ENCODE measurements around the gene PTPN22.

Gene PTPN22

GRCh38 chr1:113876176-113876575 is 4.7 kb upstream of the PTPN22 start:
- no peak overlapping the region for H3K4me3 ChIP-seq (ENCODE audit: low read depth, low read length)
- no peak for DNase-seq (ENCODE audit: low read depth)
- TF ChIP-seq, protein P1, sequence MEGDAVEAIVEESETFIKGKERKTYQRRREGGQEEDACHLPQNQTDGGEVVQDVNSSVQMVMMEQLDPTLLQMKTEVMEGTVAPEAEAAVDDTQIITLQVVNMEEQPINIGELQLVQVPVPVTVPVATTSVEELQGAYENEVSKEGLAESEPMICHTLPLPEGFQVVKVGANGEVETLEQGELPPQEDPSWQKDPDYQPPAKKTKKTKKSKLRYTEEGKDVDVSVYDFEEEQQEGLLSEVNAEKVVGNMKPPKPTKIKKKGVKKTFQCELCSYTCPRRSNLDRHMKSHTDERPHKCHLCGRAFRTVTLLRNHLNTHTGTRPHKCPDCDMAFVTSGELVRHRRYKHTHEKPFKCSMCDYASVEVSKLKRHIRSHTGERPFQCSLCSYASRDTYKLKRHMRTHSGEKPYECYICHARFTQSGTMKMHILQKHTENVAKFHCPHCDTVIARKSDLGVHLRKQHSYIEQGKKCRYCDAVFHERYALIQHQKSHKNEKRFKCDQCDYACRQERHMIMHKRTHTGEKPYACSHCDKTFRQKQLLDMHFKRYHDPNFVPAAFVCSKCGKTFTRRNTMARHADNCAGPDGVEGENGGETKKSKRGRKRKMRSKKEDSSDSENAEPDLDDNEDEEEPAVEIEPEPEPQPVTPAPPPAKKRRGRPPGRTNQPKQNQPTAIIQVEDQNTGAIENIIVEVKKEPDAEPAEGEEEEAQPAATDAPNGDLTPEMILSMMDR (IDR thresholded peaks at IDR 0.05; ENCODE audit: low read depth, low read length): no peak
- TF ChIP-seq MYC (IDR thresholded peaks at IDR 0.05; ENCODE audit: low read depth, low read length): no peak
- TF ChIP-seq, protein P2, sequence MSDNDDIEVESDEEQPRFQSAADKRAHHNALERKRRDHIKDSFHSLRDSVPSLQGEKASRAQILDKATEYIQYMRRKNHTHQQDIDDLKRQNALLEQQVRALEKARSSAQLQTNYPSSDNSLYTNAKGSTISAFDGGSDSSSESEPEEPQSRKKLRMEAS (IDR thresholded peaks at IDR 0.05; ENCODE audit: low read depth, low read length): no peak
- no peak for TF ChIP-seq POLR2A (IDR thresholded peaks at IDR 0.05; ENCODE audit: extremely low read depth, insufficient read length)

GRCh38 chr1:113875714-113876113 is 4.2 kb upstream of the PTPN22 start:
- TF ChIP-seq POLR2A (IDR thresholded peaks at IDR 0.05; ENCODE audit: extremely low read depth, insufficient read length): no peak
- TF ChIP-seq, protein P2 (IDR thresholded peaks at IDR 0.05; ENCODE audit: low read depth, low read length): no peak

GRCh38 chr1:113874012-113874879 is 2.7 kb upstream of the PTPN22 start:
- no peak overlapping the region for H3K4me3 ChIP-seq (ENCODE audit: low read depth, low read length)
- TF ChIP-seq, protein P1 (IDR thresholded peaks at IDR 0.05; ENCODE audit: low read depth, low read length): peak; percentile 57
- TF ChIP-seq POLR2A (IDR thresholded peaks at IDR 0.05; ENCODE audit: extremely low read depth, insufficient read length) (no peak), MYC (IDR thresholded peaks at IDR 0.05; ENCODE audit: low read depth, low read length) (0 out of 2 replicates have a peak, but pooled peaks have one; percentile 15)
- TF ChIP-seq, protein P2 (IDR thresholded peaks at IDR 0.05; ENCODE audit: low read depth, low read length): peak; percentile 58; the same call in 1 of the 2 replicates
- peak; percentile 71 for DNase-seq (ENCODE audit: low read depth)

More at GRCh38 chr1:113875714-113876113, 4.2 kb upstream of the PTPN22 start:
- H3K4me3 ChIP-seq (ENCODE audit: low read depth, low read length): no peak overlapping the region
- no peak for DNase-seq (ENCODE audit: low read depth)

- TF ChIP-seq, protein P2 (IDR thresholded peaks at IDR 0.05; ENCODE audit: low read depth, low read length): no peak
- TF ChIP-seq, protein P1 (IDR thresholded peaks at IDR 0.05; ENCODE audit: low read depth, low read length): no peak
- TF ChIP-seq MYC (IDR thresholded peaks at IDR 0.05; ENCODE audit: low read depth, low read length): no peak
- TF ChIP-seq POLR2A (IDR thresholded peaks at IDR 0.05; ENCODE audit: extremely low read depth, insufficient read length): no peak
- DNase-seq (ENCODE audit: low read depth): peak; percentile 78
- H3K4me3 ChIP-seq (ENCODE audit: low read depth, low read length): peak overlapping the region; percentile 21
Measured at GRCh38 chr1:113872219-113872935, 865 bp upstream of the PTPN22 start.

DNA sequence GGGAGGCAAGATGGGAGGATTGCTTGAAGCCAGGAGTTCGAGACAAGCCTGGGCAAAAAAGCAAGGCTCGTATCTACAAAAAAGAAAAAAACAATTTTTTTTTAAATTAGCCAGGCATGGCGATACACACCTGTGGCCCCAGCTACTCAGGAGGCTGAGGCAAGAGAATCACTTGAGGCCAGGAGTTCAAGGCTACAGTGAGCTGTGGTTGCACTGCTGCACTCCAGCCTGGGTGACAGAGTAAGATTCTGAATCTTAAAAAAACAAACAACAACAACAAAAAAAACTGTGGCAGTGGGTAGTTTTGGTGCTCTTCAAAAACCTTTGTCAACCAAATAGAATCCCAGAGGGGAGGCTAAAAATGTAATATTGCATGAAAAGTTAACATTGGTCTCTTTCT is 734 bp downstream of the PTPN22 start:
- TF ChIP-seq, protein P1 (IDR thresholded peaks at IDR 0.05; ENCODE audit: low read depth, low read length): no peak
- TF ChIP-seq, protein P2 (IDR thresholded peaks at IDR 0.05; ENCODE audit: low read depth, low read length): no peak
- TF ChIP-seq POLR2A (IDR thresholded peaks at IDR 0.05; ENCODE audit: extremely low read depth, insufficient read length) (no peak), MYC (IDR thresholded peaks at IDR 0.05; ENCODE audit: low read depth, low read length) (no peak)
- no peak for DNase-seq (ENCODE audit: low read depth)
- peak overlapping the region; percentile 79 for H3K4me3 ChIP-seq (ENCODE audit: low read depth, low read length)

Data from NB4 (cell line).